DOHH2 (cell line): Measurements from ENCODE around the gene MYBPC3.

Experiments
- EZH2phosphoT487 ChIP-seq: fragments of 200-600 bp; sonication (generic); IDR thresholded peaks from 2 replicates; pipeline ENCODE4 v1.6.1; 2017; ENCODE audit warnings: borderline replicate concordance, mild to moderate bottlenecking, antibody characterized with exemption, low read length, moderate library complexity, mixed read lengths
- TF ChIP-seq, protein P1 (sequence below): fragments of 200-600 bp; sonication (generic); IDR thresholded peaks from one replicate; pipeline ENCODE4 v1.5.1; 2014; ENCODE audit warnings: antibody characterized with exemption, mild to moderate bottlenecking, low read depth, low read length; ENCODE audit not compliant: poor library complexity, severe bottlenecking

GRCh38 chr11:47376525-47377371, 24.2 kb upstream of the MYBPC3 start:
- TF ChIP-seq, protein P1, sequence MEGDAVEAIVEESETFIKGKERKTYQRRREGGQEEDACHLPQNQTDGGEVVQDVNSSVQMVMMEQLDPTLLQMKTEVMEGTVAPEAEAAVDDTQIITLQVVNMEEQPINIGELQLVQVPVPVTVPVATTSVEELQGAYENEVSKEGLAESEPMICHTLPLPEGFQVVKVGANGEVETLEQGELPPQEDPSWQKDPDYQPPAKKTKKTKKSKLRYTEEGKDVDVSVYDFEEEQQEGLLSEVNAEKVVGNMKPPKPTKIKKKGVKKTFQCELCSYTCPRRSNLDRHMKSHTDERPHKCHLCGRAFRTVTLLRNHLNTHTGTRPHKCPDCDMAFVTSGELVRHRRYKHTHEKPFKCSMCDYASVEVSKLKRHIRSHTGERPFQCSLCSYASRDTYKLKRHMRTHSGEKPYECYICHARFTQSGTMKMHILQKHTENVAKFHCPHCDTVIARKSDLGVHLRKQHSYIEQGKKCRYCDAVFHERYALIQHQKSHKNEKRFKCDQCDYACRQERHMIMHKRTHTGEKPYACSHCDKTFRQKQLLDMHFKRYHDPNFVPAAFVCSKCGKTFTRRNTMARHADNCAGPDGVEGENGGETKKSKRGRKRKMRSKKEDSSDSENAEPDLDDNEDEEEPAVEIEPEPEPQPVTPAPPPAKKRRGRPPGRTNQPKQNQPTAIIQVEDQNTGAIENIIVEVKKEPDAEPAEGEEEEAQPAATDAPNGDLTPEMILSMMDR, result peak; percentile 53
- TF ChIP-seq EZH2phosphoT487, result no peak
